GM12864 (cell line): ENCODE data around the gene AHCTF1.

Experiments used
- DNase-seq: peaks from one replicate; pipeline ENCODE4 v3.0.0-alpha.2; 2011; ENCODE audit warnings: low read depth
- H3K4me3 ChIP-seq: 2 replicates; pipeline ENCODE4 v1.5.1; 2011; ENCODE audit warnings: mild to moderate bottlenecking, low read depth, low read length, control low read depth
- TF ChIP-seq, protein P1 (sequence below): IDR thresholded peaks from 2 replicates; pipeline ENCODE4 v1.5.1; 2011; ENCODE audit warnings: low read depth, mild to moderate bottlenecking, moderate library complexity, low read length, control low read depth, inconsistent platforms; ENCODE audit errors: missing control alignments

Gene AHCTF1

DNA sequence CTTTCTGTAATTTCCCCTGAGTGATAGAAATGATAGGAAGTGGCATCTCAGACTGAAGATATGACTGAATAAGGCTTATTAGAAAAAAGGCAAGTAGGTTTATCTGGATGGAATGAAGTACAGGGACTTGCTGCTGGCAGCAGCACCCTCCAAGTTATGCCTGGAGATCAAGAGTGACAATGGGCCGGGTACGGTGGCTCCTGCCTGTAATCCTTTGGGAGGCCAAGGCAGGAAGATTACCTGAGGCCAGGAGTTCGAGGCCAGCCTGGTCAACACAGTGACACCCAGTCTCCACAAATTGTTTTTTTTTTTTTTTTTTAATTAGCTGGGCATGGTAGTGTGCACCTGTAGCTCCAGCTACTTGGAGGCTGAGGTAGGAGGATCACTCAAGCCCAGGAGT is 119.8 kb downstream of the AHCTF1 start:
- H3K4me3 ChIP-seq = no peak overlapping the region
- TF ChIP-seq, protein P1, sequence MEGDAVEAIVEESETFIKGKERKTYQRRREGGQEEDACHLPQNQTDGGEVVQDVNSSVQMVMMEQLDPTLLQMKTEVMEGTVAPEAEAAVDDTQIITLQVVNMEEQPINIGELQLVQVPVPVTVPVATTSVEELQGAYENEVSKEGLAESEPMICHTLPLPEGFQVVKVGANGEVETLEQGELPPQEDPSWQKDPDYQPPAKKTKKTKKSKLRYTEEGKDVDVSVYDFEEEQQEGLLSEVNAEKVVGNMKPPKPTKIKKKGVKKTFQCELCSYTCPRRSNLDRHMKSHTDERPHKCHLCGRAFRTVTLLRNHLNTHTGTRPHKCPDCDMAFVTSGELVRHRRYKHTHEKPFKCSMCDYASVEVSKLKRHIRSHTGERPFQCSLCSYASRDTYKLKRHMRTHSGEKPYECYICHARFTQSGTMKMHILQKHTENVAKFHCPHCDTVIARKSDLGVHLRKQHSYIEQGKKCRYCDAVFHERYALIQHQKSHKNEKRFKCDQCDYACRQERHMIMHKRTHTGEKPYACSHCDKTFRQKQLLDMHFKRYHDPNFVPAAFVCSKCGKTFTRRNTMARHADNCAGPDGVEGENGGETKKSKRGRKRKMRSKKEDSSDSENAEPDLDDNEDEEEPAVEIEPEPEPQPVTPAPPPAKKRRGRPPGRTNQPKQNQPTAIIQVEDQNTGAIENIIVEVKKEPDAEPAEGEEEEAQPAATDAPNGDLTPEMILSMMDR = no peak
- no peak for DNase-seq

DNA sequence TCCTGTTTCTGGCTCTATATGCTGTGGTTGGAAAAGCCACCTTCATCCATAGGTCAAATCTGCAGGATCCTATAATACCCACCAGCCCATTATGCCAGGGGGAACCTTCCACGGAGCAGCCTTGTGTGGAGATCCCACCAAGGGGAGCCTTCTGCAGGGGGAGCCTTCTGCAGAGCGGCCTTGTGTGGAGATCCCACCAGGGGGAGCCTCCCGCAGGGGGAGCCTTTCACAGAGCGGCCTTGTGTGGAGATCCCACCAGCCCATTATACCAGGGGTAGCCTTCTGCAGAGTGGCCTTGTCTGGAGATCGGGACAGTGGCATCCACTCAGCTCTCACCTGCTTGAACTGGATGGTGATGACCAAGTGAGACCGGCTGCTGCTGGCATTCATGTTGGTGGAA is 122.3 kb downstream of the AHCTF1 start:
- TF ChIP-seq, protein P1 = no peak
- H3K4me3 ChIP-seq = no peak overlapping the region
- DNase-seq = no peak

DNA sequence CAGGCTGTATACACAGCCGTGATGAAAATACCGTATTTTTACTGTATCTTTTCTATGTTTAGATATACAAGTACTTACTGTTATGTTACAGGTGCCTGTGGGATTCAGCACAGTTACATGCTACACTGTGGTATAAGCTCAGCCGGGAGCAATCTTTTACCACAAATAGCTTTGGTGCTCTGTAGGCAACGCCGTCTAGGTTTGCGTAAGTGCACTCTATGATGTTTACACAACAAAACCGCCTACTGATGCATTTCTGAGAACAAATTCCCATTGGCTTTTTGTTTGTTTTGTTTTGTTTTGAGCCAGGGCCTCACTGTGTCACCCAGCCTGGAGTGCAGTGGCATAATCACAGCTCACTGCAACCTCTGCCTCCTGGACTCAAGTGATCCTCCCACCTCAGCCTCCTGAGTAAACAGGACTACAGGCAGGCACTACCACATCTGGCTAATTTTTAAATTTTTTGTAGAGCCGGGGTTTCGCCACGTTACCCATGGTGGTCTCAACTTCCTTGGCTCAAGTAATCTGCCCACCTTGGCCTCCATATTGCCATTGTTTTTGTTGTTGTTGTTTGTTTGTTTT is 126.5 kb downstream of the AHCTF1 start:
- DNase-seq = no peak
- H3K4me3 ChIP-seq = no peak overlapping the region
- TF ChIP-seq, protein P1 = no peak

DNA sequence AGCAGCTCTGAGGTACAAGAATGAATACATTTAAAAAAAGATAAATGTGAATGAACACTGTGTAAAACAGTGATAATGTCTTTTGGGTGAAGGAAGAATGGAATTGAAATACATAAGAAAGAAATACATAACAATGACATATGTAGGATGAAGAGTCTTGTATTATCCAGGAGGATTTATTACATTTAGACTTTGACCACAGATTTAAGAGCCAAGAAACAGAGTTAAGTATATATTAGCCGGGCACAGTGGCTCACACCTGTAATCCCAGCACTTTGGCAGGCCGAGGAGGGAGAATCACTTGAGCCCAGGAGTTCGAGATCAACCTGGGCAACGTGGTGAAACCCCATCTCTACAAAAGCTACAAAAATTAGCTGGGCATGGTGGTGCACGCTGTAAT is 127.9 kb downstream of the AHCTF1 start:
- no peak overlapping the region for H3K4me3 ChIP-seq
- TF ChIP-seq, protein P1 = no peak
- DNase-seq = no peak

- no peak overlapping the region for H3K4me3 ChIP-seq
- TF ChIP-seq, protein P1 = no peak
- no peak for DNase-seq
Measured at GRCh38 chr1:246803373-246803772, 128.4 kb downstream of the AHCTF1 start.

DNA sequence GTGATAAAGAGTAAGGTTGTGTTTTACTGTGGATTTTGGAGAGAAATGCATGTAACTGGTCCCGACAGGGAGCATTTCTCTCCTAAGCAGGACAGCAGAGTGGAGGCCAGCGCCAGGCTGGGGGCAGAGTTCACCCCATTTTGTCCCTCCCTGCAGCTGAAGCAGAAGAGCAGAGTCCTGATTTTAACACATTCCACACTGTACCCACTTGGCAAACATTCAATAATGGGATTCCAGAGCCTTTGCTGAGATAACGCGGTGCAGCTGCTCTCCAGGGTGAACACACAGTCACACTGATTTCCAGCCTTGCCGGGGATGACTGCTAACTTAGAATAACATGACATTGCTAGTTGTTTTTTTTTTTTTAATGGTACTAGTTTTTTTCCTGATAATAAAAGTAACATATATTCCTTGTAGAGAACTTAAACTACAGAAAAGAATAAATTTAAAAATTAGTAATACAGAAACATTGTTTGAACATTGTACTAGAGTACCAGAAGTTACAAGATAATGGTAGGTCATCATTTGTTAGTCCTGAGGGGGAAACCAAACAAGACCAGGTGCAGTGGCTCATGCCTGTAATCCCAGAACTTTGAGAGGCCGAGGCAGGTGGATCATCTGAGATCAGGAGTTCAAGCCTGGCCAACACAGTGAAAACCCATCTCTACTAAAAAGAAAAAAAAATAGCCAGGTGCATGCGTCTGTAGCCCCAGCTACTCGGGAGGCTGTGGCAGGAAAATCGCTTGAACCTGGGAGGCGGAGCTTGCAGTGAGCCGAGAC is 130.3 kb downstream of the AHCTF1 start:
- H3K4me3 ChIP-seq = no peak overlapping the region
- no peak for DNase-seq
- TF ChIP-seq, protein P1 = no peak

DNA sequence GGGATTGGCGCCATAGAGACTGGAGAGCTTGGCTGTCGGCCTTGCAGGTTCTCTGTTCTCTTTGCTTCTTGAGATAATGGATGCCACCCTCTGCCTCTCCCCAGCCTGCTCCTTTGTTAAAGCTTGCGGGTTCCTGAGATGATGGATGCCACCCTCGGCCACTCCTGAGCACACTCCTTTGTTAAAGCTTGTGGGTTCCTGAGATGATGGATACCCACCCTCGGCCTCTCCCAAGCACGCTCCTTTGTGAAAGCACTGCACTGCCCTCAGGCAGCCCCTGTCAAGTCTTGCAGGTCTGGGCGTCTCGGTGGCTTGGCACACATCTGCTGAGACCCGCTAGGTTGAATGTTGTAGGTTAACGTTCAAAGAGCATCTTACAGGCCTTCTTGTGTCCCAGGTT is 131.0 kb downstream of the AHCTF1 start:
- H3K4me3 ChIP-seq = no peak overlapping the region
- DNase-seq = no peak
- TF ChIP-seq, protein P1 = no peak
